RPMI8226 (cell line): ENCODE measurements around the gene THSD7A.
"Not testable (repeated sequence)": the region's sequence is repeated elsewhere in the genome, so short reads cannot be mapped to it uniquely, and the experiment has no call there.

Experiments used
- DNase-seq: peaks from one replicate; pipeline ENCODE4 v3.0.0-alpha.2; 2015

The THSD7A gene

DNA sequence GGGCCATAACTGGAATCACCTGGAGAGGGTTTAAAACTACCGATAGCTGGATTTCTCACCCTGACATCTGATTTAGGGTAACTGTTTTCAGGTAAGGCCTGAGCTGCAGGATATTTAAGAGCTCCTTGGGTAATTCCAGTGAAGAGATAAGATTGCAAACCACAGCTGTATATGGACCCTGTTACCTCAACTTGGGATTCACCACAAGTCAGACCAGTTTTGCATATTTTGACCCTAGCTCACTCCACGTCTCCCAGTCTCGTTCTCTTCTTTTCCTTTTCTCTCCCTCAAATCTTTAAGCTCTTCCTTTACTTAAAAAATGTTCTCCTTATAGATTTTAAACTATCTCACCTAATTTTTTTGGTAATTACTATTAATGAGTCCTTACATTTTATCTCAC lies 264.4 kb downstream of the THSD7A start:
- no peak for DNase-seq

GRCh38 chr7:11557627-11558026 lies 274.4 kb downstream of the THSD7A start:
- DNase-seq: no peak

DNA sequence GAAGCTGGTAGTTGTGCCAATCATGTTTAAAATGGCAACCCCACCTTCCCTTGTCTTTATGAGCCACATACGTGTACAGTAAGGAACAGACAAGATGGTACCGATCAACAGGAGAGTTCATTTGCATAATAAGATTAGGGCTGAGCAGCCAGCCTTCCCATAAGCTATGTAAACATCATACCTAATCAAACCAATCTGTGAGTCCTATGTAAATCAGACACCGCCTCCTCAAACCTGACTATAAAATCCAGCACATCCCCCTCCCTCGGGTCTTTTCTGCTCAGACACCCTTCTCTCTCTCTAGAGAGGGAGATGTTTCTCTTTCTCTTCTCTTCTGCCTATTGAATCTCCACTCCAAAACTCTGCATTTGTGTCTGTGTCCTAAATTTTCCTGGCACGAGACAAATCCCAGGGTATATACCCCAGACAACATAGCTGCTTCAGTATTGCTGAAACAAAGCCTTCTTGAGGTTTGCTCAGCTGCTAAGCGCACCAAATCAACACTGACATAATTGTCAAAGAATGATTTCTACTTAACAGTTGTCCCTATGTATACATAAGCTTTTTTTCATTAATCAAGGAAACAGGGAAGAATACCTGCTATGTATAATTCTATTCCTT lies 279.2 kb downstream of the THSD7A start:
- no peak for DNase-seq

DNA sequence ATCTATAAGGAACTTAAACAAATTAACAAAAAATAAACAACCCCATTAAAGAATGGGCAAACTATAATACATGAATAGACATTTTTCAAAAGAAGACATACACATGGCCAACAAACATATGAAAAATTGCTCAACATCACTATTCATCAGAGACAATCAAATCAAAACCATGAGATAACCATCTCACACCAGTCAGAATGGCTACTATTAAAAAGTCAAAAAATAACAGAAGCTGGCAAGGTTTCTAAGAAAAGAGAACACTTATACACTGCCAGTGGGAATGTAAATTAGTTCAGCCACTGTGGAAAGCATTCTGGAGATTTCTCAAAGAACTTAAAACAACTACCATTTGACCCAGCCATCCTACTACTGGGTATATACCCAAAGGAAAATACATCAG lies 280.5 kb downstream of the THSD7A start:
- DNase-seq: no peak

DNA sequence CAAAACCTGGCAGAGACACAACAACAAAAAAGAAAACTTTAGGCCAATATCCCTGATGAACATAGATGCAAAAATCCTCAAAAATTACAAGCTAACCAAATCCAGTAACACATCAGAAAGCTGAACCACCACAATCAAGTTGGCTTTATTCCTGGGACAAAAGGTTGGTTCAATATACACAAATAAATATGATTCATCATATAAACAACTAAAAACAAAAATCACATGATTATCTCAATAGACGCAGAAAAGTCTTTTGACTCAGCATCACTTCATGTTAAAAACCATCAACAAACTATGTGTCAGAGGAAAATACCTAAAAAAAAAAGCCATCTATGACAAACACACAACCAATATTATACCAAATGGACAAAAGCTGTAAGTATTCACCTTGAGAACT lies 283.5 kb downstream of the THSD7A start:
- no peak for DNase-seq

- no peak for DNase-seq
These were observed 290.7 kb downstream of the THSD7A start for GRCh38 chr7:11541330-11541729.

DNA sequence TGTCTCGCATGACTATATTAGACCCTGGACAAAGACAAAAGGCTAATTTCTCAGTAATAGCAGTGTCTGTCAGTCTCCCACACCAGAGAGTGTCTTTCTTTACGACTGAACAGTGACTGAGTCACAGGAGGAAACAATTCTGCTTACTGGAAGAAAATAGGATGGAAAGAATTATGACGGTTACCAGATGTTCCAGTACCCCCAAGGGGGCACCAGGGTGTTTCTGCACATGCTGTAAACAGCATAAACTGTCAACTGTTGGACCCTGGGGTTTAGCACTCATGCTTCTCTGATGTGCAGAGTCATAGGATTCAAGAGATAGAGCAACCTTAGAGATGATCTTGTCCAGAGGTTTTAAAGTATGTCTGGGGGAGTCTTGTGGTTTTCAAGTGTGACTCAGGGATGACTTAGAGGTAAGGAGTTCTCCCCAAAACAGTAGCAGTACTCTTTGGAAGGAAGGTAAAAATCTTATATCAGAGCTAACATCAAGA lies 291.7 kb downstream of the THSD7A start:
- no peak for DNase-seq

- no peak for DNase-seq
These were observed 292.1 kb downstream of the THSD7A start for GRCh38 chr7:11539853-11540252.

- no peak for DNase-seq
These were observed 293.2 kb downstream of the THSD7A start for GRCh38 chr7:11538751-11539299.

DNA sequence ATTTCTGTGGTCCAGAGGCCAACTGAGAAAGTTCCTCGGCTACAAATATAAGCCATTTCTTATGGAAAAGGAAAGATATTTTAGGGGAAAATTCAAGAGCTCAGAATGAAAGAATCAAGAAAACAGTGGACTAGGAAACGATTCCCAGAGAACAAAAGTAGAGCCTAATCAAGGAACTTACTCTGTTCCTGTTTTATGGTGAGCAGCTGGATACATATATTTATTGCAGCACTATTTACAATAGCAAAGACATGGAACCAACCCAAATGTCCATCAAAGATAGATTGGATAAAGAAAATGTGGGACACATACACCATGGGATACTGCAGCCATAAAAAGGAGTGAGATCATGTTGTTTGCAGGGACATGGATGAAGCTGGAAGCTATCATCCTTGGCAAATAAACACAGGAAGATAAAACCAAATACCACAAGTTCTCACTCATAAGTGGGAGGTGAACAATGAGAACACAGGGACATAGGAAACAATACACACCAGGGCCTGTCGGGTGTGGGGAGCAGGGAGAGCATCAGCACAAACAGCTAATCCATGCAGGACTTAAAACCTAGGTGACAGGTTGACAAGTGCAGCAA lies 298.7 kb downstream of the THSD7A start:
- no peak for DNase-seq

GRCh38 chr7:11529382-11529781 lies 302.6 kb downstream of the THSD7A start:
- no peak for DNase-seq

GRCh38 chr7:11527707-11528106 lies 304.3 kb downstream of the THSD7A start:
- no peak for DNase-seq

DNA sequence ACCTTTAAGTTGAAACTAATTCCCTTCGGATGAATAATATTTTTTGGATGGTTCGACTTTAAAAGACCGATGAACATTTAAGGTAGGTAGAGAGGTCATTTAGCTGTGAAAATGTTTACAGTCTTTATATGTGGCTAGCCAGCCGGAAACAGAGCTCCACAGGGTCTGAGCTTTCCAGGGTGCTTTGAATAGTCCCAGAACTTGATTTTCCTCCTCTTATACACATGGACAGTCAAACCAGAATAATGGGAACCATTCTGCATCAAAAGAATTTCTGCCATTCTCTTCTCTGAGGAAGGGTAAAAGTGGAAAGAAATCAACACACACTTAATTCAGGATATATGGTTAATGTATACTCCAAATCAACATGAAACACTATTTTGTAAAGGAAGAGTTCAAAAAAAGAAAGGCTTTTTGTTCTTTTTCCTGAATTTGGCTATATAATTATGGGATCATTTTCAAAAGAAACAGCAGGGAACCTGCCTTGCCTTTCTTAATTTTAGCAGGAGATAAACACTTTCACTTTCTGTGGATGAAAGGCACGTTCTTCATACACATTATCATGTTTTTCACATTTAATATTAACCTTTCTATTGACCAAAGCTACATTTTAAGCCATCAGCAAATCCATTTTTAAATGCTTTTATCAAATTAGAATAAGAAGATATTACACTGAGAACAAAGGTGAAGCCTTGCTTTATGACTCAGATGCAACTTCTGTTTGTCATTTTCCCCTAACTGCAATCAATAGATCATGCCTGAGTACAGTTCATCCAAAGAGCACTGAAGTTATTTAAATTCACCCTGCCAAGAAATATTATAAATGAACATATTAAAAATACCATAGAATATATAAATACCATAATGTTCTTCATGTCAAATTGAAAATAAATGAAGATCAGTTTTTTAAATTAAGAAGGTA lies 307.3 kb downstream of the THSD7A start:
- DNase-seq: no peak

DNA sequence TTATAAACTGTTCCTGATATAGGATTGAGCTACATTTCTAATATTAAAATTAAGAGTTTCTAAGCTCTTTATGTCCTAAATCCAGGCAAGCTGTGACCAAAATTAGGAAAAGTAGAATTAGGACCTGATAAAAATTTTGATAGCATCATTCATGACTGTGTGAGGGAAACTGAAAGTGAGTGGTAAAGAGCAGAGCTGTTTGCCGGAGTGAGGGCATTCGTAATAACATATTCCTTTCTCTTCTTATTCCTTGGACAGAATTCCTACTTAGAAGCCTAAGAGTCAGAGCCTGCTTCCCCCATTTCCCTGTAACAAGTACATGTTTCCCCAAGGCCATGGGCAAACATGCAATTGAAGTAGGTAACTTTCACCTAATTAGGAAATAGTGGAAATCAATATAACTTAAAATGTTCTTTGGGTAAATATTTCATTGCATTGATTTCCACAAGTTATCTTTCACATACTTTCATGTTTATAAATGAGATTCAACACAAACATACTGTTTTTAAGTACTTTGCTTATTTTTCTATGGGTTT lies 310.0 kb downstream of the THSD7A start:
- DNase-seq: not testable (repeated sequence)

DNA sequence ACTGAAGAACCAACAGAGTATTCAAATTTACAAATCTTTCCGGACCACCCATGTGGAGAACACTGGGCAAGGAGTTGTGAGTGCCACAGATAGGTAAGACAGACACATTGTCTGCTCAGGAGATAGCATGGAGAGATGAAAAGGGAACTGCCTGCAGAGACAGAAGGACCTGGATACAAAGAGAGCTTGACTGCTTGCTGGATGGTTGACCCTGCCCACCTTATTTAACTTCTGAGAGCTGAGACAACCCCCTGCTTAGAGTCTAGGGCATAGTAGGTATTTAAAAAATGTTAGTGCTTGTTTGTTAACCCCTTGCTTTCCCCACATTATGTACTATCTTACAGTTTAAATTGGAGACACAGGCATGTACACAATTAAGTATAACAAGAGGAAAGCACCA lies 314.1 kb downstream of the THSD7A start:
- no peak for DNase-seq

- no peak for DNase-seq
These were observed 315.7 kb downstream of the THSD7A start for GRCh38 chr7:11516328-11516727.

DNA sequence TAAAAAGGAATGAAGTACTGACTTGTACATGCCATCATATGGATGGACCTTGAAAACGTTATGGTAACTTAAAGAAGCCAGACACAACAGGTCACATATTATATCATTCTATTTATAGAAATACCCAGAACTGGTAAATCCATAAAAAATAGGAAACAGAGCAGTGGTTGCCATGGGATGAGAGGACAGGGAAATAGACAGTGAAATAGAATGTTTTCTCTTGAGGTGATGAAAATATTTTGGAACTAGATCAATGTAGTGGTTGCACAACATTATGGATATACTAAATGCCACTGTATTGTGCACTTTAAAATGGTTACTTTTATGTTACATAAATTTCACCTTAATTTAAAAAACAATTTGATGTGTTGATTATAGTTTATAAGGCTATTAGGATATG lies 318.5 kb downstream of the THSD7A start:
- no peak for DNase-seq

- no peak for DNase-seq
These were observed 324.1 kb downstream of the THSD7A start for GRCh38 chr7:11507929-11508328.

GRCh38 chr7:11506417-11506816 lies 325.6 kb downstream of the THSD7A start:
- no peak for DNase-seq

DNA sequence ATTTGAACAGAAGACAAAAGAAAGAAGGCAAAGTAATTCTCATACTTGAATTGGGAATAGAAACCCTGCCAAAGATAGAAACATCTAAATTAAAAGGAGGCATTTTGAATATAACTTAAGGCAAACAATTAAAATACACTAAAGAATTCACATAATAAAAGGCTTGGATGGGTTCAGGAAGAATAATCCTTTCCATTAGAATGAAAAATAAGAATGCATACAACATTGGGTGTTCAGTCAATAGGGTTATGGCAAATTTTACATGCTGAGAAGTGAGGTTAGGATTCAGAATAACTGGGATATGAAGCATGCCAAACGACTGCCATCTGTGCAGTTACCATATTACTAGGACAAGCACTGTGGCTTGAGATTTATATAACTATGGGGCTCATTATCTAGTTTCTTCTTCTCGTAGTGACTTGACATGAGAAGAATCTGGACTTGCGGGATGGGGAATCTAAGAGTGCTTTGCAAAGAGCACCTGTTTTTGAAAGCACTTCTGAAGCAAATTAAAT lies 326.5 kb downstream of the THSD7A start:
- no peak for DNase-seq

DNA sequence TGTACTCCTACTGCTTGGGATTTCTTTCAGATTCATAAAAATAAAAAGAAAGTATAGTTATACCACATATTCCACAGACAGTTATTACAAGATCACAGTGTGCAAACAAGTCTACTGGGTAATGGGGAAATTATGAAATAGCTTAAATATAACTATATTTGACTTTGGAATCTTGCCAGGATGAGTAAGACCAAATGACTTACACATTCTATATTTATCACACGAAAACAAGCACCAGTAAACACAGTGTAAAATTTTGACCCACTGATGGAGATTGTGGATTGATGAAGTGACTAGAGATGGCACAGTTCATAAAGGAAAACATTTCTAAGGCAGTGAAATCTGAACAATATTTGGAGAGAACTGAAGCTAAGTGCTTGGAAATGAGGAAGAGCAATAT lies 339.7 kb downstream of the THSD7A start:
- no peak for DNase-seq

GRCh38 chr7:11491811-11492210 lies 340.2 kb downstream of the THSD7A start:
- no peak for DNase-seq

DNA sequence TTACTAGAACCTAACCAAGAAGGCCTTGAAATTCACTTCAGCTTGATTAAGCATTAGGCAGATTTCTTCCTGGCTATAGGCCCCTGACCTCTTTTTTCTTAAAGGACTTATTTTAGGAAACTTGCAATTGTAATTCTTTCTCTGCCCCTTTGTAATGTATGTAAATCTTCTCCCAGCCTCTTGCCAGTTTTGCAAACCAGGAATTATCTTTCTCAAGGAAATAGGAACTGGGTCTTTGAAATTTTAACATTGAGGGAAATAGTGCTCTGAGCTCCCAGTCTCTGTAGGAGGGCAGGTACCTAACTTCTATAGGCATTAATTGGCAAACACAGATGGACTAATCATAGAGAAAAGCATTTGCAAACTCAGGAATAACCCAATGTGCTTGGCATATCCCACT lies 342.7 kb downstream of the THSD7A start:
- DNase-seq: no peak
